ENCODE measurements around the gene ARL14EPL.

Gene ARL14EPL

GRCh38 chr5:116062352-116062751, 30.1 kb downstream of the ARL14EPL start:
- Histone ChIP-seq H3K9me3 (ENCODE audit: low read depth, low read length) (no peaks in the 10 kb centered on the region), H3K36me3 (ENCODE audit: insufficient read depth, low read length) (no peaks in the 10 kb centered on the region), H3K9ac (ENCODE audit: insufficient read length) (no peak overlapping the region), H3K4me3 (no peak overlapping the region), H3K27ac (no peak overlapping the region)
- no peak for TF ChIP-seq FOXP2 (optimal IDR thresholded peaks at IDR 0.05; ENCODE audit: control extremely low read depth, extremely low read length, insufficient read depth)
- no peak for TF ChIP-seq POLR2AphosphoS5 (IDR thresholded peaks at IDR 0.05; ENCODE audit: borderline replicate concordance, low read depth, low read length)
- TF ChIP-seq EZH2 (IDR thresholded peaks at IDR 0.05), result no peak
- no peak for DNase-seq (ENCODE audit: low read depth, low spot score)

- Histone ChIP-seq H3K27ac (no peak overlapping the region), H3K9ac (ENCODE audit: insufficient read length) (no peak overlapping the region), H3K9me3 (ENCODE audit: low read depth, low read length) (no peaks in the 10 kb centered on the region), H3K4me3 (no peak overlapping the region), H3K36me3 (ENCODE audit: insufficient read depth, low read length) (no peaks in the 10 kb centered on the region)
- DNase-seq (ENCODE audit: low read depth, low spot score), result no peak
- TF ChIP-seq EZH2 (IDR thresholded peaks at IDR 0.05) (no peak), FOXP2 (optimal IDR thresholded peaks at IDR 0.05; ENCODE audit: control extremely low read depth, extremely low read length, insufficient read depth) (no peak), POLR2AphosphoS5 (IDR thresholded peaks at IDR 0.05; ENCODE audit: borderline replicate concordance, low read depth, low read length) (no peak)
Observed at GRCh38 chr5:116063950-116064349, 31.7 kb downstream of the ARL14EPL start.

GRCh38 chr5:116068028-116068632, 35.9 kb downstream of the ARL14EPL start:
- peak; percentile 66 for DNase-seq (ENCODE audit: low read depth, low spot score)
- no peak overlapping the region for H3K9ac ChIP-seq (ENCODE audit: insufficient read length)
- no peaks in the 10 kb centered on the region for H3K36me3 ChIP-seq (ENCODE audit: insufficient read depth, low read length)
- no peak overlapping the region for H3K4me3 ChIP-seq
- no peaks in the 10 kb centered on the region for H3K9me3 ChIP-seq (ENCODE audit: low read depth, low read length)
- no peak overlapping the region for H3K27ac ChIP-seq
- TF ChIP-seq FOXP2 (optimal IDR thresholded peaks at IDR 0.05; ENCODE audit: control extremely low read depth, extremely low read length, insufficient read depth) (no peak), EZH2 (IDR thresholded peaks at IDR 0.05) (no peak), POLR2AphosphoS5 (IDR thresholded peaks at IDR 0.05; ENCODE audit: borderline replicate concordance, low read depth, low read length) (no peak)

GRCh38 chr5:116071211-116071610, 38.9 kb downstream of the ARL14EPL start:
- DNase-seq (ENCODE audit: low read depth, low spot score), result no peak
- H3K27ac ChIP-seq, result no peak overlapping the region
- H3K4me3 ChIP-seq, result no peak overlapping the region
- H3K9me3 ChIP-seq (ENCODE audit: low read depth, low read length), result no peaks in the 10 kb centered on the region
- H3K9ac ChIP-seq (ENCODE audit: insufficient read length), result no peak overlapping the region
- TF ChIP-seq FOXP2 (optimal IDR thresholded peaks at IDR 0.05; ENCODE audit: control extremely low read depth, extremely low read length, insufficient read depth) (no peak), EZH2 (IDR thresholded peaks at IDR 0.05) (no peak), POLR2AphosphoS5 (IDR thresholded peaks at IDR 0.05; ENCODE audit: borderline replicate concordance, low read depth, low read length) (no peak)
- no peaks in the 10 kb centered on the region for H3K36me3 ChIP-seq (ENCODE audit: insufficient read depth, low read length)

GRCh38 chr5:116075191-116075831, 43.0 kb downstream of the ARL14EPL start:
- no peak overlapping the region for H3K4me3 ChIP-seq
- no peak for TF ChIP-seq POLR2AphosphoS5 (IDR thresholded peaks at IDR 0.05; ENCODE audit: borderline replicate concordance, low read depth, low read length)
- TF ChIP-seq FOXP2 (optimal IDR thresholded peaks at IDR 0.05; ENCODE audit: control extremely low read depth, extremely low read length, insufficient read depth), result no peak
- no peak for TF ChIP-seq EZH2 (IDR thresholded peaks at IDR 0.05)
- H3K27ac ChIP-seq, result no peak overlapping the region
- no peaks in the 10 kb centered on the region for H3K9me3 ChIP-seq (ENCODE audit: low read depth, low read length)
- no peak overlapping the region for H3K9ac ChIP-seq (ENCODE audit: insufficient read length)
- DNase-seq (ENCODE audit: low read depth, low spot score), result no peak
- no peaks in the 10 kb centered on the region for H3K36me3 ChIP-seq (ENCODE audit: insufficient read depth, low read length)

GRCh38 chr5:116076496-116076895, 44.2 kb downstream of the ARL14EPL start:
- DNase-seq (ENCODE audit: low read depth, low spot score), result no peak
- H3K9me3 ChIP-seq (ENCODE audit: low read depth, low read length), result no peaks in the 10 kb centered on the region
- H3K4me3 ChIP-seq, result no peak overlapping the region
- no peaks in the 10 kb centered on the region for H3K36me3 ChIP-seq (ENCODE audit: insufficient read depth, low read length)
- H3K27ac ChIP-seq, result no peak overlapping the region
- H3K9ac ChIP-seq (ENCODE audit: insufficient read length), result no peak overlapping the region
- TF ChIP-seq POLR2AphosphoS5 (IDR thresholded peaks at IDR 0.05; ENCODE audit: borderline replicate concordance, low read depth, low read length) (no peak), FOXP2 (optimal IDR thresholded peaks at IDR 0.05; ENCODE audit: control extremely low read depth, extremely low read length, insufficient read depth) (no peak), EZH2 (IDR thresholded peaks at IDR 0.05) (no peak)

GRCh38 chr5:116078199-116078598, 45.9 kb downstream of the ARL14EPL start:
- Histone ChIP-seq H3K27ac (no peak overlapping the region), H3K9ac (ENCODE audit: insufficient read length) (no peak overlapping the region), H3K4me3 (no peak overlapping the region), H3K36me3 (ENCODE audit: insufficient read depth, low read length) (no peaks in the 10 kb centered on the region), H3K9me3 (ENCODE audit: low read depth, low read length) (no peaks in the 10 kb centered on the region)
- no peak for TF ChIP-seq POLR2AphosphoS5 (IDR thresholded peaks at IDR 0.05; ENCODE audit: borderline replicate concordance, low read depth, low read length)
- TF ChIP-seq EZH2 (IDR thresholded peaks at IDR 0.05), result no peak
- TF ChIP-seq FOXP2 (optimal IDR thresholded peaks at IDR 0.05; ENCODE audit: control extremely low read depth, extremely low read length, insufficient read depth), result no peak
- DNase-seq (ENCODE audit: low read depth, low spot score), result no peak

GRCh38 chr5:116084287-116084691, 52.0 kb downstream of the ARL14EPL start:
- peak overlapping the region; percentile 82 for H3K4me3 ChIP-seq
- H3K27ac ChIP-seq, result no peak overlapping the region
- DNase-seq (ENCODE audit: low read depth, low spot score), result no peak

More at GRCh38 chr5:116084287-116084691, 52.0 kb downstream of the ARL14EPL start:
- no peak for TF ChIP-seq EZH2 (IDR thresholded peaks at IDR 0.05)
- TF ChIP-seq POLR2AphosphoS5 (IDR thresholded peaks at IDR 0.05; ENCODE audit: borderline replicate concordance, low read depth, low read length), result no peak
- no peak for TF ChIP-seq FOXP2 (optimal IDR thresholded peaks at IDR 0.05; ENCODE audit: control extremely low read depth, extremely low read length, insufficient read depth)
- Histone ChIP-seq H3K9ac (ENCODE audit: insufficient read length) (peak overlapping the region; percentile 88), H3K36me3 (ENCODE audit: insufficient read depth, low read length) (no peaks in the 10 kb centered on the region), H3K9me3 (ENCODE audit: low read depth, low read length) (no peaks in the 10 kb centered on the region)
